NCI-H2227 (cell line): ENCODE measurements around the gene CERS2.

Source experiments
- DNase-seq: peaks from one replicate; lab custom pipeline; 2025; ENCODE audit not compliant: unreplicated experiment; lab: John Stamatoyannopoulos, UW

Gene CERS2

GRCh38 chr1:150974580-150975478 lies at the start of gene CERS2:
CERS2 (minus strand) TSS chr1:150974835; CDS start chr1:150969090, 5,745 bp downstream.
- peak; percentile 90 for DNase-seq

GRCh38 chr1:151013518-151013917 lies 38.9 kb upstream of the CERS2 start:
- peak; percentile 49 for DNase-seq

GRCh38 chr1:151012684-151013471 lies 38.2 kb upstream of the CERS2 start:
- DNase-seq: no peak

- DNase-seq: peak; percentile 46
These were observed 36.7 kb upstream of the CERS2 start for GRCh38 chr1:151011154-151011850.

- DNase-seq: no peak
These were observed 35.7 kb upstream of the CERS2 start for GRCh38 chr1:151010346-151010726.

GRCh38 chr1:151009674-151010345 lies 35.2 kb upstream of the CERS2 start:
- no peak for DNase-seq

GRCh38 chr1:151009206-151009587 lies 34.6 kb upstream of the CERS2 start:
- DNase-seq: no peak

GRCh38 chr1:151008244-151009205 lies 33.9 kb upstream of the CERS2 start, which contains the start of gene PRUNE1:
PRUNE1 (plus strand) TSS chr1:151008449; CDS start chr1:151008633, 184 bp downstream.
- DNase-seq: peak; percentile 99

GRCh38 chr1:151007853-151008243 lies 33.2 kb upstream of the CERS2 start:
- DNase-seq: no peak

- peak; percentile 83 for DNase-seq
These were observed 31.9 kb upstream of the CERS2 start, which contains the start of gene MINDY1 for GRCh38 chr1:151006327-151007052. MINDY1 (minus strand) TSS chr1:151006902; CDS start chr1:151002617, 4,285 bp downstream.

GRCh38 chr1:151005729-151006319 lies 31.2 kb upstream of the CERS2 start:
- DNase-seq: no peak

- no peak for DNase-seq
These were observed 28.5 kb upstream of the CERS2 start for GRCh38 chr1:151003180-151003579.

GRCh38 chr1:151002611-151003010 lies 28.0 kb upstream of the CERS2 start:
- no peak for DNase-seq

- no peak for DNase-seq
These were observed 27.4 kb upstream of the CERS2 start for GRCh38 chr1:151002051-151002450.

- DNase-seq: peak; percentile 14
These were observed 27.0 kb upstream of the CERS2 start for GRCh38 chr1:151001602-151002001.

- DNase-seq: no peak
These were observed 25.8 kb upstream of the CERS2 start for GRCh38 chr1:151000408-151000807.

GRCh38 chr1:150999926-151000325 lies 25.3 kb upstream of the CERS2 start:
- no peak for DNase-seq

GRCh38 chr1:150999051-150999674 lies 24.5 kb upstream of the CERS2 start:
- no peak for DNase-seq
